Measurements from ENCODE around the gene PSMD3. TPM values are rescaled to one million over a fixed set of nuclear protein-coding genes. Genes with fewer than 3 reads are reported as not detected.

Gene PSMD3
- total RNA-seq, 4 donors from 2014 or later: 65.2 to 87.9 (median 73.7) TPM

- DNase-seq: peak in 1 of 3 donors; percentile 56
- no peak overlapping the region for H3K27ac ChIP-seq
- TF ChIP-seq POLR2A (IDR thresholded peaks at IDR 0.05) (no peak), CTCF (IDR thresholded peaks at IDR 0.05) (no peak)
These were observed 16.8 kb upstream of the PSMD3 start for GRCh38 chr17:39963829-39964228.

GRCh38 chr17:39965017-39965699, 15.4 kb upstream of the PSMD3 start:
- Histone ChIP-seq H3K27ac (no peak overlapping the region), H3K4me3 (no peak overlapping the region), H3K4me1 (peaks cover 0 to 3% (median 0%) of the 10 kb centered on the region in 4 donors), H3K9me3 (no peaks in the 10 kb centered on the region), H3K36me3 (no peaks in the 10 kb centered on the region), H3K27me3 (no peaks in the 10 kb centered on the region)
- no peak for TF ChIP-seq CTCF (IDR thresholded peaks at IDR 0.05)
- TF ChIP-seq POLR2A (IDR thresholded peaks at IDR 0.05): no peak
- no peak for DNase-seq

More at GRCh38 chr17:39963829-39964228, 16.8 kb upstream of the PSMD3 start:
- no peak overlapping the region for H3K4me3 ChIP-seq
- H3K4me1 ChIP-seq: no peaks in the 10 kb centered on the region
- no peaks in the 10 kb centered on the region for H3K27me3 ChIP-seq
- H3K9me3 ChIP-seq: no peaks in the 10 kb centered on the region
- no peaks in the 10 kb centered on the region for H3K36me3 ChIP-seq

- Histone ChIP-seq H3K27me3 (no peaks in the 10 kb centered on the region), H3K27ac (no peak overlapping the region), H3K4me3 (no peak overlapping the region), H3K4me1 (peaks cover 0 to 3% (median 0%) of the 10 kb centered on the region in 4 donors), H3K9me3 (no peaks in the 10 kb centered on the region), H3K36me3 (no peaks in the 10 kb centered on the region)
- TF ChIP-seq CTCF (IDR thresholded peaks at IDR 0.05) (no peak), POLR2A (IDR thresholded peaks at IDR 0.05) (no peak)
- no peak for DNase-seq
These were observed 13.8 kb upstream of the PSMD3 start for GRCh38 chr17:39966771-39967170.

- no peak overlapping the region for H3K4me3 ChIP-seq
- H3K36me3 ChIP-seq: no peaks in the 10 kb centered on the region
- no peaks in the 10 kb centered on the region for H3K9me3 ChIP-seq
- no peak overlapping the region for H3K27ac ChIP-seq
- TF ChIP-seq CTCF (IDR thresholded peaks at IDR 0.05): no peak
- TF ChIP-seq POLR2A (IDR thresholded peaks at IDR 0.05): no peak
- no peaks in the 10 kb centered on the region for H3K27me3 ChIP-seq
- no peak for DNase-seq
- H3K4me1 ChIP-seq: peaks cover 0 to 3% (median 0%) of the 10 kb centered on the region in 4 donors
These were observed 11.8 kb upstream of the PSMD3 start for GRCh38 chr17:39968761-39969160.

GRCh38 chr17:39969375-39969774, 11.2 kb upstream of the PSMD3 start:
- peaks cover 0 to 3% (median 0%) of the 10 kb centered on the region in 4 donors for H3K4me1 ChIP-seq
- H3K4me3 ChIP-seq: no peak overlapping the region
- no peak for TF ChIP-seq CTCF (IDR thresholded peaks at IDR 0.05)
- no peak for TF ChIP-seq POLR2A (IDR thresholded peaks at IDR 0.05)
- no peak overlapping the region for H3K27ac ChIP-seq
- no peaks in the 10 kb centered on the region for H3K27me3 ChIP-seq
- no peaks in the 10 kb centered on the region for H3K36me3 ChIP-seq
- DNase-seq: no peak
- no peaks in the 10 kb centered on the region for H3K9me3 ChIP-seq

All from Peyer's patch (tissue), 4 donors.